ENCODE results near the gene CDKN2B-AS1. TPM values are rescaled to one million over a fixed set of nuclear protein-coding genes. Genes with fewer than 3 reads are reported as not detected.

The CDKN2B-AS1 gene
- total and polyA plus RNA-seq, 2 of the 13 experiments (the other 11 are each of a cell fraction or from before 2014, with no cell fraction given) = 0.64 to 2.3 TPM

GRCh38 chr9:21985964-21986667 lies 8.5 kb upstream of the CDKN2B-AS1 start:
- Histone ChIP-seq H3K4me1 (ENCODE audit: insufficient read depth, low read length) (no peaks in the 10 kb centered on the region), H3K27ac (ENCODE audit: extremely low read length, insufficient read depth, low read length) (no peak overlapping the region), H3K9ac (ENCODE audit: insufficient read depth, low read depth, low read length) (no peak overlapping the region), H4K20me1 (ENCODE audit: insufficient read depth, low read length) (no peaks in the 10 kb centered on the region), H3K36me3 (replicated peaks in 1 of 2; ENCODE audit: control insufficient read depth in 1 of 2, insufficient read depth in 2 of 2, low read length in 2 of 2) (no peaks in the 10 kb centered on the region), H3K4me2 (ENCODE audit: low read depth, low read length) (no peak overlapping the region), H3K27me3 (ENCODE audit: control insufficient read depth in 1 of 2, insufficient read depth in 2 of 2, low read length in 2 of 2) (no peaks in the 10 kb centered on the region), H2AFZ (ENCODE audit: low read length) (no peak overlapping the region), H3K4me3 (replicated peaks in 1 of 3; ENCODE audit: insufficient read depth in 1 of 3, low read depth in 2 of 3, low read length in 3 of 3) (no peak overlapping the region), H3K9me3 (ENCODE audit: low read length) (no peaks in the 10 kb centered on the region), H3K79me2 (ENCODE audit: insufficient read depth, low read length) (no peaks in the 10 kb centered on the region)
- no TSS peak for BruUV-seq (replicated peaks)
- FAIRE-seq (no peak), ATAC-seq (no peak), DNase-seq (ENCODE audit: low spot score) (no peak)
- WGBS (ENCODE audit: low lambda C conversion rate) = 39% methylated on average over 5 of the region's 5 CpGs
- in situ Hi-C loops (cut with HindIII; ENCODE audit: extremely low pct_ligation_motif_present, low pct_unique_long_range_greater_than_20kb) = no loop called here
- ChIA-PET CTCF (ENCODE audit: low intra/inter-chr PET ratio, low total read pairs) (no interaction called here), POLR2A (interaction anchor here (1.7 kb wide), 1 partner anchor 23 kb away, joined by 7 read pairs; the partner anchor contains the start of gene CDKN2B)
- TF ChIP-seq MIER3 (CRISPR knock-in tag; IDR thresholded peaks at IDR 0.05; ENCODE audit: borderline replicate concordance) (no peak), ZNF503 (CRISPR knock-in tag; IDR thresholded peaks at IDR 0.05) (no peak), ZNF781 (CRISPR knock-in tag; IDR thresholded peaks at IDR 0.05; ENCODE audit: borderline replicate concordance, not compliant biosample characterization) (no peak), IKZF4 (CRISPR knock-in tag; IDR thresholded peaks at IDR 0.05; ENCODE audit: borderline replicate concordance, low read depth, not compliant biosample characterization) (no peak), ZNF431 (CRISPR knock-in tag; IDR thresholded peaks at IDR 0.05; ENCODE audit: borderline replicate concordance, low read depth) (no peak), ZNF430 (CRISPR knock-in tag; IDR thresholded peaks at IDR 0.05) (no peak), ZNF260 (CRISPR knock-in tag; IDR thresholded peaks at IDR 0.05; ENCODE audit: borderline replicate concordance, low read depth) (no peak), ZFP91 (CRISPR knock-in tag; IDR thresholded peaks at IDR 0.05; ENCODE audit: borderline replicate concordance) (no peak), GABPB1 (CRISPR knock-in tag; IDR thresholded peaks at IDR 0.05) (no peak), TFE3 (CRISPR knock-in tag; IDR thresholded peaks at IDR 0.05) (no peak), NCOR1 (IDR thresholded peaks at IDR 0.05; ENCODE audit: borderline replicate concordance, low read length) (no peak), DNMT1 (CRISPR knock-in tag; IDR thresholded peaks at IDR 0.05) (no peak), ZBTB2 (CRISPR knock-in tag; IDR thresholded peaks at IDR 0.05; ENCODE audit: low read depth) (no peak), NKX3-1 (CRISPR knock-in tag; IDR thresholded peaks at IDR 0.05) (no peak)
- intact Hi-C loops (cut with micrococcal nuclease; ENCODE audit: unreplicated experiment) = no loop called here

All from HepG2 (cell line).